SK-N-MC (cell line): ENCODE results near the gene DISP2.

Experiments used
- DNase-seq: peaks from one replicate; pipeline ENCODE4 v3.0.0-alpha.2; 2011; ENCODE audit warnings: low read depth, low spot score
- H3K27ac ChIP-seq: fragments of 200-600 bp; sonication (generic); 2 replicates; pipeline ENCODE4 v1.5.1; 2016; ENCODE audit warnings: mixed run types
- H3K36me3 ChIP-seq: fragments of 200-600 bp; sonication (generic); 2 replicates; pipeline ENCODE4 v1.6.1; 2017; ENCODE audit warnings: antibody characterized with exemption, low read length, mixed read lengths; ENCODE audit not compliant: insufficient read depth
- H3K4me3 ChIP-seq: fragments of 200-600 bp; sonication (generic); 2 replicates; pipeline ENCODE4 v1.5.1; 2016
- H3K9ac ChIP-seq: fragments of 200-600 bp; sonication (generic); 2 replicates; pipeline ENCODE4 v1.8.0; 2017; ENCODE audit warnings: mixed run types, mixed read lengths; ENCODE audit not compliant: insufficient read length
- H3K9me3 ChIP-seq: fragments of 200-600 bp; sonication (generic); 2 replicates; pipeline ENCODE4 v1.6.1; 2017; ENCODE audit warnings: low read depth, mild to moderate bottlenecking, antibody characterized with exemption, low read length, moderate library complexity, mixed read lengths
- EZH2 ChIP-seq: fragments of 200-600 bp; sonication (generic); IDR thresholded peaks from one replicate; pipeline ENCODE4 v1.6.1; 2017; ENCODE audit warnings: antibody characterized with exemption
- FOXP2 ChIP-seq: optimal IDR thresholded peaks from 2 replicates; pipeline ENCODE3; 2011; ENCODE audit warnings: mild to moderate bottlenecking, moderate library complexity; ENCODE audit not compliant: insufficient read depth; ENCODE audit errors: extremely low read length, control extremely low read depth
- POLR2AphosphoS5 ChIP-seq: IDR thresholded peaks from 2 replicates; pipeline ENCODE4 v1.6.1; 2012; ENCODE audit warnings: mild to moderate bottlenecking, low read depth, low read length, borderline replicate concordance

Gene DISP2, protein sequence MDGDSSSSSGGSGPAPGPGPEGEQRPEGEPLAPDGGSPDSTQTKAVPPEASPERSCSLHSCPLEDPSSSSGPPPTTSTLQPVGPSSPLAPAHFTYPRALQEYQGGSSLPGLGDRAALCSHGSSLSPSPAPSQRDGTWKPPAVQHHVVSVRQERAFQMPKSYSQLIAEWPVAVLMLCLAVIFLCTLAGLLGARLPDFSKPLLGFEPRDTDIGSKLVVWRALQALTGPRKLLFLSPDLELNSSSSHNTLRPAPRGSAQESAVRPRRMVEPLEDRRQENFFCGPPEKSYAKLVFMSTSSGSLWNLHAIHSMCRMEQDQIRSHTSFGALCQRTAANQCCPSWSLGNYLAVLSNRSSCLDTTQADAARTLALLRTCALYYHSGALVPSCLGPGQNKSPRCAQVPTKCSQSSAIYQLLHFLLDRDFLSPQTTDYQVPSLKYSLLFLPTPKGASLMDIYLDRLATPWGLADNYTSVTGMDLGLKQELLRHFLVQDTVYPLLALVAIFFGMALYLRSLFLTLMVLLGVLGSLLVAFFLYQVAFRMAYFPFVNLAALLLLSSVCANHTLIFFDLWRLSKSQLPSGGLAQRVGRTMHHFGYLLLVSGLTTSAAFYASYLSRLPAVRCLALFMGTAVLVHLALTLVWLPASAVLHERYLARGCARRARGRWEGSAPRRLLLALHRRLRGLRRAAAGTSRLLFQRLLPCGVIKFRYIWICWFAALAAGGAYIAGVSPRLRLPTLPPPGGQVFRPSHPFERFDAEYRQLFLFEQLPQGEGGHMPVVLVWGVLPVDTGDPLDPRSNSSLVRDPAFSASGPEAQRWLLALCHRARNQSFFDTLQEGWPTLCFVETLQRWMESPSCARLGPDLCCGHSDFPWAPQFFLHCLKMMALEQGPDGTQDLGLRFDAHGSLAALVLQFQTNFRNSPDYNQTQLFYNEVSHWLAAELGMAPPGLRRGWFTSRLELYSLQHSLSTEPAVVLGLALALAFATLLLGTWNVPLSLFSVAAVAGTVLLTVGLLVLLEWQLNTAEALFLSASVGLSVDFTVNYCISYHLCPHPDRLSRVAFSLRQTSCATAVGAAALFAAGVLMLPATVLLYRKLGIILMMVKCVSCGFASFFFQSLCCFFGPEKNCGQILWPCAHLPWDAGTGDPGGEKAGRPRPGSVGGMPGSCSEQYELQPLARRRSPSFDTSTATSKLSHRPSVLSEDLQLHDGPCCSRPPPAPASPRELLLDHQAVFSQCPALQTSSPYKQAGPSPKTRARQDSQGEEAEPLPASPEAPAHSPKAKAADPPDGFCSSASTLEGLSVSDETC (N-terminal part only)

DNA sequence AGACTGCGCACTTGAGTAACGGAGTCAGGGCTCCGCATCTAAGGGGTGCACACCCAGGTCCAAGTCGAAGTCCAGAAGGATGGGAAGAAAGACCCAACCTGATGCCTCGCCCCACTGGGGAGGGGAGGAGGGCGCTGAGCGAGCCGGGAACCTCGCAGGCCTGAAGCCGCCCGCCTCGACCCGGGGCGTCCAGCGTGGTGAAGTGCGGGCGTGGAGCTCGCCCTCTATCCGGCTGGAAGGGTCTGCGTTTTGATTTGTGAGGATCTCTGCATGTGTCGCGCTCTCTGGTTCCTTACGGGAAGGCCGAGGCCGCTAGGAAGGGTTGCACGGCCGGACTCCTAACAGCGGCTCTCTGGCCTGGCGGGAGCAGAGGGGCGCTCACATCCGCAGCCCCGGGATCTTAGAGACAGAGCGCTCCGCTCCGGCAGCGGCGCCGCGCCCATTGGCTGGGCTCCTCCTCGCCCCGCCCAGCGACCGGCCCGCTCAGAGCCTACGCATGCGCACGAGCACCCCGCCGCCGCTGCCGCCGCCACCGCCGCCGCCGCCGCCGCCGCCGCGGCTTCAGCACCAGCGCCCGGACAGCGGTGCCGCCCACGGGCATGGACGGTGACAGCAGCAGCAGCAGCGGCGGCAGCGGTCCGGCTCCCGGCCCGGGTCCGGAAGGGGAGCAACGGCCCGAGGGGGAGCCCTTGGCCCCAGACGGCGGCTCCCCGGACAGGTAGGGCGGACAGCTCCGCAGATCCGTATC lies at the start of gene DISP2:
Gene DISP2, plus strand, starts transcription at position 497 of the 748 bp plus-strand sequence. Its CDS starts 103 bp downstream, at position 600.
- no peaks in the 10 kb centered on the region for H3K9me3 ChIP-seq
- no peak within 1 kb of the TSS for H3K9ac ChIP-seq
- H3K27ac ChIP-seq: no peak within 1 kb of the TSS
- H3K36me3 ChIP-seq: no peaks in the 10 kb centered on the region
- H3K4me3 ChIP-seq: peak within 1 kb of the TSS; percentile 85
- DNase-seq: no peak
- TF ChIP-seq FOXP2 (no peak), EZH2 (no peak), POLR2AphosphoS5 (peak; percentile 34; the same call in 1 of the 2 replicates)

DNA sequence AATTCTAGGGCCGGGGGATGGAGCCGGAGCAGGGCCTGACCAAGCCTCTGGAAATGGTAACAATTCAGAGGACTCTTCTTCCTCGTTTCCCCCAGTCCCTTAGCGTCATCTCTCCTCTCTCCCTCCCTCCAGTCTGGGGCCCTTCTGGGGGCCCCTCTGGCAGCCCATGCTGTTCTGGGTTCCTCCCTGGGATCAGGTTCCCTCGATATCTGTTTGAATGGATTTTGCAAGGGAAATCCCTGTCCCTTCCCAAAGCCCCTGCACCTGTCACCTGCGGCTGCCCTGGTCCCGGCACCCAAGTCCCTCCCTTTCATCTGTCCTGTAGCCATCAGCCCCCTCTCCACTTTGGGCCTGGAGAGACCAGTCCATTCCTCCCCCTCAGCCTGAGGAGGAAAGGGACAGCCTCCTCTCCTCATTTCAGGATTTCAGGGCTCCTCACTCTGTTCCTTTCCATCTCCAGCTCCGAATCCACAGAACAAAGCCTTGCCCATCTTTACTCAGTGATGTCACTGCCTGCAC lies 48.6 kb upstream of the DISP2 start:
- Histone ChIP-seq H3K4me3 (no peak overlapping the region), H3K9ac (no peak overlapping the region), H3K9me3 (no peaks in the 10 kb centered on the region), H3K36me3 (no peaks in the 10 kb centered on the region), H3K27ac (peak overlapping the region; percentile 83)
- DNase-seq: no peak
- TF ChIP-seq POLR2AphosphoS5: no peak
- no peak for TF ChIP-seq FOXP2
- TF ChIP-seq EZH2: no peak

- Histone ChIP-seq H3K36me3 (no peaks in the 10 kb centered on the region), H3K9me3 (no peaks in the 10 kb centered on the region), H3K9ac (no peak overlapping the region), H3K4me3 (no peak overlapping the region), H3K27ac (peak overlapping the region; percentile 83)
- TF ChIP-seq EZH2: no peak
- no peak for TF ChIP-seq POLR2AphosphoS5
- TF ChIP-seq FOXP2: no peak
- DNase-seq: no peak
These were observed 47.7 kb upstream of the DISP2 start for GRCh38 chr15:40310001-40310959.

DNA sequence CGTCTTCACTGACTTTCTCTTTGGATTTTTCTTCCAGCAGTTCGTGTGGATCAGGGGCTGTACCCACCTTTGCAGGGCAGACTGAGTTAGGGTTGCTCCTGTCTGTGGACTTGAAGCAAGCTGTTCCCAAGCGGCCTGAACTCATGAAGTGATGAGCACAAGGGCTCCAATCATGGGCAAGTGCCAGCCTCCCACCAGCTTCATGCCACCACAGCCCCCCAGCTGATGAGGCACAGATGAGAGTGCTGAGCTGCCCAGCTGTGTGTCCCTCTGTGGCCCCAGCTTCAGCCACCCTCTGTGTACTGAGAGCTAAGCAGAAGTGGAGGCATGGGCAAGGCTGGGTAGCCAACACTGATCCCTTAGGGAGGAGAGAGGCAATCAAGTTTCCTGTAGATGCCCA lies 47.0 kb upstream of the DISP2 start:
- Histone ChIP-seq H3K27ac (no peak overlapping the region), H3K36me3 (no peaks in the 10 kb centered on the region), H3K9ac (no peak overlapping the region), H3K9me3 (no peaks in the 10 kb centered on the region), H3K4me3 (no peak overlapping the region)
- no peak for DNase-seq
- TF ChIP-seq EZH2 (no peak), POLR2AphosphoS5 (no peak), FOXP2 (no peak)

DNA sequence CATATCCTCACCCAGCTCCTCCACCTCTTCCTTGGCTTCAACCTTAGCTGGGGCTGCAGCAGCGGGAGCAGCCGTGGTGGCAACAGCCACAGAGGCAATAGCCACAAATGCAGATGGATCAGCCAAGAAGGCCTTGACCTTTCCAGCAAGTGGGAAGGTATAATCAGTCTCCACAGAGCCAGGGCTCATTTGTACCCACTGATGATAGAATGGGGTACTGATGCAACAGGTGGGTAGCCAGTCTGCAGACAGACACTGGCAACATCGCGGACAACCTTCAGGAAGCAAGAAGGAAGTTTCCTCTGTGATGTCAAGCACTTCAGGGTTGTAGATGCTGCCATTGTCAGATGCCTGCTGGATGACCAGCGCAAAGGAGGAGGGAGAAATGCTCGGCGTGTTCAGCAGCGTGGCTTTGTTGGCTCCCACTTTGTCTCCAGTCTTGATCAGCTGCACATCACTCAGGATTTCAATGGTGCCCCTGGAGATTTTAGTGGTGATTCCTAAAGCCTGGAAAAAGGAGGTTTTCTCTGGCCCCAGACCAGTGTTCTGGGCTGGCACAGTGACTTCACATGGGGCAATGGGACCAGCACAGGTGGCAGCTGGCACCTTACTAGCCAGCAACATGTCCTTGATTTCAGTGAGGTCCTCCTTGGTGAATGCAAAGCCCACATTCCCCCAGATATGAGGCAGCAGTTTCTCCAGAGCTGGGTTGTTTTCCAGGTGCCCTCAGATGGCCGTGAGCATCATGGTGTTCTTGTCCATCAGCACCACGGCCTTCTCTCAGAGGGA lies 45.5 kb upstream of the DISP2 start:
- Histone ChIP-seq H3K9ac (no peak overlapping the region), H3K36me3 (no peaks in the 10 kb centered on the region), H3K27ac (no peak overlapping the region), H3K4me3 (no peak overlapping the region), H3K9me3 (no peaks in the 10 kb centered on the region)
- DNase-seq: no peak
- TF ChIP-seq EZH2 (no peak), FOXP2 (no peak), POLR2AphosphoS5 (no peak)
